GM18907 (cell line): ENCODE measurements around the gene PRKCA.
"Not testable (repeated sequence)": the region's sequence is repeated elsewhere in the genome, so short reads cannot be mapped to it uniquely, and the experiment has no call there.

Source experiments
- ATAC-seq: cut with Tn5 transposase; IDR thresholded peaks from one replicate; pipeline ENCODE4 v1.9.1; 2021; ENCODE audit warnings: mild to moderate bottlenecking, moderate library complexity; ENCODE audit not compliant: unreplicated experiment

PRKCA gene

GRCh38 chr17:66379996-66380395, 77.6 kb downstream of the PRKCA start:
- no peak for ATAC-seq

GRCh38 chr17:66381701-66382362, 79.4 kb downstream of the PRKCA start:
- no peak for ATAC-seq

- ATAC-seq, result no peak
Observed at GRCh38 chr17:66383333-66383732, 80.9 kb downstream of the PRKCA start.

GRCh38 chr17:66386498-66387351, 84.3 kb downstream of the PRKCA start:
- no peak for ATAC-seq

GRCh38 chr17:66387392-66387981, 85.1 kb downstream of the PRKCA start:
- no peak for ATAC-seq

GRCh38 chr17:66392783-66393437, 90.5 kb downstream of the PRKCA start:
- ATAC-seq, result no peak

- ATAC-seq, result no peak
Observed at GRCh38 chr17:66395961-66396360, 93.5 kb downstream of the PRKCA start.

- no peak for ATAC-seq
Observed at GRCh38 chr17:66397486-66397885, 95.1 kb downstream of the PRKCA start.

GRCh38 chr17:66398059-66398458, 95.6 kb downstream of the PRKCA start:
- ATAC-seq, result no peak

- no peak for ATAC-seq
Observed at GRCh38 chr17:66398617-66399016, 96.2 kb downstream of the PRKCA start.

GRCh38 chr17:66399441-66399840, 97.0 kb downstream of the PRKCA start:
- ATAC-seq, result no peak

GRCh38 chr17:66400041-66400688, 97.8 kb downstream of the PRKCA start:
- ATAC-seq, result not testable (repeated sequence)

GRCh38 chr17:66400698-66401097, 98.3 kb downstream of the PRKCA start:
- no peak for ATAC-seq

GRCh38 chr17:66401364-66401763, 99.0 kb downstream of the PRKCA start:
- no peak for ATAC-seq

GRCh38 chr17:66403846-66404556, 101.6 kb downstream of the PRKCA start:
- no peak for ATAC-seq

GRCh38 chr17:66405836-66406677, 103.6 kb downstream of the PRKCA start:
- no peak for ATAC-seq

- no peak for ATAC-seq
Observed at GRCh38 chr17:66406701-66407644, 104.6 kb downstream of the PRKCA start.

GRCh38 chr17:66407864-66408263, 105.5 kb downstream of the PRKCA start:
- ATAC-seq, result no peak
